H9 (cell line): ENCODE measurements around the gene COMTD1. TPM values are rescaled to one million over a fixed set of nuclear protein-coding genes. Genes with fewer than 3 reads are reported as not detected.

Experiments
- DNase-seq: peaks from one replicate; pipeline ENCODE4 v3.0.0-alpha.2; 2017
- H2AFZ ChIP-seq: one replicate; pipeline ENCODE4 v1.6.1; 2013; ENCODE audit warnings: mild to moderate bottlenecking, low read length, control low read depth, moderate library complexity
- H2AK5ac ChIP-seq: 2 replicates; pipeline ENCODE4 v1.6.1; 2013; ENCODE audit warnings: low read length, control low read depth, mixed read lengths; ENCODE audit not compliant: insufficient read length
- H2BK120ac ChIP-seq: one replicate; pipeline ENCODE4 v1.6.1; 2013; ENCODE audit warnings: low read depth, mild to moderate bottlenecking, low read length, control low read depth, inconsistent platforms; ENCODE audit not compliant: poor library complexity, severe bottlenecking
- H2BK12ac ChIP-seq: 2 replicates; pipeline ENCODE4 v1.6.1; 2013; ENCODE audit warnings: low read length, control low read depth, mixed read lengths, low read depth; ENCODE audit not compliant: insufficient read length
- H2BK15ac ChIP-seq: 2 replicates; pipeline ENCODE4 v1.6.1; 2013; ENCODE audit warnings: low read depth, low read length, control low read depth
- H2BK20ac ChIP-seq: one replicate; pipeline ENCODE4 v1.6.1; 2013; ENCODE audit warnings: low read depth, mild to moderate bottlenecking, low read length, control low read depth, inconsistent platforms; ENCODE audit not compliant: poor library complexity, severe bottlenecking
- H2BK5ac ChIP-seq: 2 replicates; pipeline ENCODE4 v1.6.1; 2013; ENCODE audit warnings: low read length, control low read depth, mixed read lengths; ENCODE audit not compliant: insufficient read length
- H3K14ac ChIP-seq: 2 replicates; pipeline ENCODE4 v1.6.1; 2013; ENCODE audit warnings: low read length, control low read depth; ENCODE audit not compliant: insufficient read depth
- H3K18ac ChIP-seq: 2 replicates; pipeline ENCODE4 v1.6.1; 2013; ENCODE audit warnings: low read depth, mild to moderate bottlenecking, mixed read lengths, low read length, control low read depth; ENCODE audit not compliant: insufficient read length
- H3K23ac ChIP-seq: 2 replicates; pipeline ENCODE4 v1.6.1; 2013; ENCODE audit warnings: low read length, control low read depth, mixed read lengths, low read depth; ENCODE audit not compliant: insufficient read length
- H3K23me2 ChIP-seq: 2 replicates; pipeline ENCODE4 v1.6.1; 2013; ENCODE audit warnings: low read depth, mild to moderate bottlenecking, mixed read lengths, low read length, control low read depth; ENCODE audit not compliant: insufficient read length, poor library complexity, severe bottlenecking
- H3K27ac ChIP-seq: 2 replicates; pipeline ENCODE4 v1.5.1; 2013; ENCODE audit warnings: low read length, control low read depth, mixed read lengths, low read depth; ENCODE audit not compliant: insufficient read length
- H3K27me3 ChIP-seq: 2 replicates; pipeline ENCODE4 v1.6.1; 2013; ENCODE audit warnings: low read length, control low read depth, inconsistent platforms; ENCODE audit not compliant: insufficient read depth
- H3K4ac ChIP-seq: 2 replicates; pipeline ENCODE4 v1.6.1; 2013; ENCODE audit warnings: low read depth, mild to moderate bottlenecking, control low read depth, inconsistent platforms, low read length, moderate library complexity
- H3K4me1 ChIP-seq: 2 replicates; pipeline ENCODE4 v1.6.1; 2013; ENCODE audit warnings: low read length, control low read depth, inconsistent platforms; ENCODE audit not compliant: insufficient read depth
- H3K4me2 ChIP-seq: 2 replicates; pipeline ENCODE4 v1.6.1; 2013; ENCODE audit warnings: low read length, control low read depth, mixed read lengths; ENCODE audit not compliant: insufficient read length, insufficient read depth
- H3K56ac ChIP-seq: 2 replicates; pipeline ENCODE4 v1.6.1; 2013; ENCODE audit warnings: low read depth, mild to moderate bottlenecking, mixed read lengths, low read length, control low read depth; ENCODE audit not compliant: insufficient read length
- H3K79me1 ChIP-seq: 2 replicates; pipeline ENCODE4 v1.6.1; 2013; ENCODE audit warnings: low read depth, mild to moderate bottlenecking, moderate library complexity, low read length, control low read depth, inconsistent platforms; ENCODE audit not compliant: insufficient read depth, poor library complexity, severe bottlenecking
- H3K79me2 ChIP-seq: 2 replicates; pipeline ENCODE4 v1.6.1; 2013; ENCODE audit warnings: low read length, control low read depth, inconsistent platforms; ENCODE audit not compliant: insufficient read depth
- H3K9ac ChIP-seq: 2 replicates; pipeline ENCODE4 v1.6.1; 2013; ENCODE audit warnings: low read length, control low read depth, mixed read lengths; ENCODE audit not compliant: insufficient read length; ENCODE audit errors: extremely low read depth
- H3K9me3 ChIP-seq: one replicate; pipeline ENCODE4 v1.6.1; 2013; ENCODE audit warnings: low read depth, low read length, inconsistent platforms; ENCODE audit not compliant: control insufficient read depth
- H3T11ph ChIP-seq: one replicate; pipeline ENCODE4 v1.6.1; 2013; ENCODE audit warnings: mild to moderate bottlenecking, low read length, control low read depth, inconsistent platforms
- H4K20me1 ChIP-seq: one replicate; pipeline ENCODE4 v1.6.1; 2013; ENCODE audit not compliant: control insufficient read depth, insufficient read length, insufficient read depth
- H4K5ac ChIP-seq: 2 replicates; pipeline ENCODE4 v1.6.1; 2013; ENCODE audit warnings: low read depth, mild to moderate bottlenecking, mixed read lengths, low read length, control low read depth; ENCODE audit not compliant: insufficient read length
- H4K8ac ChIP-seq: replicated peaks from 2 replicates; pipeline ENCODE4 v1.6.1; 2013; ENCODE audit warnings: low read length, control low read depth, mixed read lengths, low read depth; ENCODE audit not compliant: insufficient read length
- H4K91ac ChIP-seq: 2 replicates; pipeline ENCODE4 v1.6.1; 2013; ENCODE audit warnings: low read depth, mild to moderate bottlenecking, moderate library complexity, mixed read lengths, low read length, control low read depth; ENCODE audit not compliant: insufficient read length
- H3K27ac Mint-ChIP-seq, 3 experiments: 2 replicates in 2 of 3; 3 replicates in 1 of 3; pipeline ENCODE4 v1.8.0; 2020 to 2021; ENCODE audit warnings: mixed read lengths in 3 of 3, mild to moderate bottlenecking in 1 of 3, moderate library complexity in 1 of 3
- H3K27me3 Mint-ChIP-seq: 2 replicates; pipeline ENCODE4 v1.8.0; 2021; ENCODE audit warnings: low read depth, mild to moderate bottlenecking, moderate library complexity, mixed read lengths
- H3K36me3 Mint-ChIP-seq, 3 experiments: 2 replicates in 2 of 3; 3 replicates in 1 of 3; pipeline ENCODE4 v1.8.0; 2020 to 2021; ENCODE audit warnings: low read depth in 3 of 3, mixed read lengths in 3 of 3; ENCODE audit not compliant: insufficient read depth in 1 of 3
- H3K4me1 Mint-ChIP-seq, 2 experiments: 2 replicates each; pipeline ENCODE4 v1.8.0; 2020; ENCODE audit warnings: mixed read lengths in 2 of 2
- H3K4me3 Mint-ChIP-seq, 2 experiments: 2 replicates in 1 of 2; 3 replicates in 1 of 2; pipeline ENCODE4 v1.8.0; 2020 to 2021; ENCODE audit warnings: mild to moderate bottlenecking in 2 of 2, mixed read lengths in 2 of 2, moderate library complexity in 1 of 2
- H3K9me3 Mint-ChIP-seq, 2 experiments: 2 replicates in 1 of 2; 3 replicates in 1 of 2; pipeline ENCODE4 v1.8.0; 2020; ENCODE audit warnings: mild to moderate bottlenecking in 2 of 2, mixed read lengths in 2 of 2, moderate library complexity in 1 of 2
- CTCF ChIP-seq: fragments of 200-600 bp; sonication (generic); conservative IDR thresholded peaks from 3 replicates; pipeline ENCODE4 v1.8.0; 2021; ENCODE audit warnings: antibody characterized with exemption, mild to moderate bottlenecking
- WGBS: extraction: QIAGEN DNeasy Blood & Tissue Kit; methylation state at CpG from one replicate; pipeline ENCODE4 v1.1.7; 2013; ENCODE audit warnings: missing lambda C conversion rate, low lambda C conversion rate, mixed read lengths; ENCODE audit not compliant: insufficient read length; ENCODE audit errors: extremely low coverage; 5-methylcytosine and 5-hydroxymethylcytosine counted together
- total RNA-seq: library from RNA; stranded (reverse); gene quantifications from 2 replicates; pipeline ENCODE4 v1.2.1, GENCODE V29; 2021

Gene COMTD1
- total RNA-seq, 1 experiment from 2014 or later, result 28.3 TPM

GRCh38 chr10:75276069-75276872 is 40.5 kb upstream of the COMTD1 start:
- H3K9me3 Mint-ChIP-seq, result no peaks in the 10 kb centered on the region
- H2BK5ac ChIP-seq, result no peak overlapping the region
- no peak overlapping the region for H3K9ac ChIP-seq
- no peaks in the 10 kb centered on the region for H3K79me2 ChIP-seq
- WGBS, result no CpG with 5 or more reads among the region's 46 CpGs
- peak; percentile 55 for DNase-seq
- no peak overlapping the region for H3K4me2 ChIP-seq
- H2BK15ac ChIP-seq, result no peak overlapping the region
- H3K23me2 ChIP-seq, result no peaks in the 10 kb centered on the region
- no peaks in the 10 kb centered on the region for H4K20me1 ChIP-seq
- H4K8ac ChIP-seq, result no peak overlapping the region
- H3K27ac Mint-ChIP-seq, result peak overlapping the region in 1 of 3 experiments; percentile 38; a peak in 1 of 7 replicates
- no peak overlapping the region for H4K5ac ChIP-seq
- no peaks in the 10 kb centered on the region for H3K9me3 ChIP-seq
- no peaks in the 10 kb centered on the region; the same call in 1 of the 2 replicates for H3K27me3 ChIP-seq
- H3K27me3 Mint-ChIP-seq, result peaks cover 8% of the 10 kb centered on the region
- H4K91ac ChIP-seq, result no peak overlapping the region
- no peak overlapping the region; the same call in 1 of the 2 replicates for H3K14ac ChIP-seq
- H3K4ac ChIP-seq, result no peak overlapping the region
- H2BK20ac ChIP-seq, result no peak overlapping the region
- H3K36me3 Mint-ChIP-seq, result no peaks in the 10 kb centered on the region
- no peak for TF ChIP-seq CTCF
- peak overlapping the region; percentile 71 for H2AFZ ChIP-seq
- H3K79me1 ChIP-seq, result no peaks in the 10 kb centered on the region
- no peak overlapping the region for H3K18ac ChIP-seq
- H3K4me1 Mint-ChIP-seq, result peaks cover 8 to 19% of the 10 kb centered on the region in 2 experiments
- H3K56ac ChIP-seq, result no peak overlapping the region
- H3K4me3 Mint-ChIP-seq, result no peak overlapping the region
- H2BK120ac ChIP-seq, result no peak overlapping the region
- no peak overlapping the region for H3K27ac ChIP-seq
- H2AK5ac ChIP-seq, result no peak overlapping the region
- H3K4me1 ChIP-seq, result no peaks in the 10 kb centered on the region
- no peak overlapping the region for H3T11ph ChIP-seq
- H2BK12ac ChIP-seq, result no peak overlapping the region
- H3K23ac ChIP-seq, result no peak overlapping the region
